HG03469 (cell line): ENCODE results near the gene SFXN4.
"Not testable (repeated sequence)": the region's sequence is repeated elsewhere in the genome, so short reads cannot be mapped to it uniquely, and the experiment has no call there.

Source experiments
- ATAC-seq: cut with Tn5 transposase; IDR thresholded peaks from one replicate; pipeline ENCODE4 v1.9.1; 2021; ENCODE audit warnings: mild to moderate bottlenecking, moderate library complexity, moderate number of reproducible peaks; ENCODE audit not compliant: unreplicated experiment

SFXN4 gene

GRCh38 chr10:119113751-119114732 lies 51.5 kb downstream of the SFXN4 start:
- ATAC-seq = no peak

GRCh38 chr10:119112056-119112455 lies 53.5 kb downstream of the SFXN4 start:
- ATAC-seq = no peak

GRCh38 chr10:119107771-119108170 lies 57.7 kb downstream of the SFXN4 start:
- ATAC-seq = not testable (repeated sequence)

GRCh38 chr10:119107106-119107505 lies 58.4 kb downstream of the SFXN4 start:
- not testable (repeated sequence) for ATAC-seq

- ATAC-seq = not testable (repeated sequence)
These were observed 59.6 kb downstream of the SFXN4 start for GRCh38 chr10:119105899-119106298.

- ATAC-seq = no peak
These were observed 60.4 kb downstream of the SFXN4 start for GRCh38 chr10:119105155-119105554.

GRCh38 chr10:119104654-119105015 lies 60.9 kb downstream of the SFXN4 start:
- peak; percentile 23 for ATAC-seq

- ATAC-seq = peak; percentile 60
These were observed 61.4 kb downstream of the SFXN4 start, which contains the start of gene DENND10 for GRCh38 chr10:119103903-119104653. Gene DENND10, plus strand, starts transcription at chr10:119104113. Its CDS starts 30 bp downstream, at chr10:119104143.

- no peak for ATAC-seq
These were observed 62.1 kb downstream of the SFXN4 start for GRCh38 chr10:119103241-119103902.

- no peak for ATAC-seq
These were observed 64.0 kb downstream of the SFXN4 start for GRCh38 chr10:119101366-119102098.

- ATAC-seq = no peak
These were observed 64.9 kb downstream of the SFXN4 start for GRCh38 chr10:119100434-119101238.

GRCh38 chr10:119098576-119098975 lies 66.9 kb downstream of the SFXN4 start:
- no peak for ATAC-seq

- not testable (repeated sequence) for ATAC-seq
These were observed 68.7 kb downstream of the SFXN4 start for GRCh38 chr10:119096641-119097415.

GRCh38 chr10:119095640-119096039 lies 69.9 kb downstream of the SFXN4 start:
- ATAC-seq = no peak

- ATAC-seq = no peak
These were observed 74.5 kb downstream of the SFXN4 start for GRCh38 chr10:119090968-119091367.
